Measurements from ENCODE around the gene ATG4D. TPM values are rescaled to one million over a fixed set of nuclear protein-coding genes. Genes with fewer than 3 reads are reported as not detected.
"Not testable (repeated sequence)": the region's sequence is repeated elsewhere in the genome, so short reads cannot be mapped to it uniquely, and the experiment has no call there.

ATG4D gene
- total and polyA plus RNA-seq, 2 experiments from 2014 or later = 6.2 to 18.0 TPM

DNA sequence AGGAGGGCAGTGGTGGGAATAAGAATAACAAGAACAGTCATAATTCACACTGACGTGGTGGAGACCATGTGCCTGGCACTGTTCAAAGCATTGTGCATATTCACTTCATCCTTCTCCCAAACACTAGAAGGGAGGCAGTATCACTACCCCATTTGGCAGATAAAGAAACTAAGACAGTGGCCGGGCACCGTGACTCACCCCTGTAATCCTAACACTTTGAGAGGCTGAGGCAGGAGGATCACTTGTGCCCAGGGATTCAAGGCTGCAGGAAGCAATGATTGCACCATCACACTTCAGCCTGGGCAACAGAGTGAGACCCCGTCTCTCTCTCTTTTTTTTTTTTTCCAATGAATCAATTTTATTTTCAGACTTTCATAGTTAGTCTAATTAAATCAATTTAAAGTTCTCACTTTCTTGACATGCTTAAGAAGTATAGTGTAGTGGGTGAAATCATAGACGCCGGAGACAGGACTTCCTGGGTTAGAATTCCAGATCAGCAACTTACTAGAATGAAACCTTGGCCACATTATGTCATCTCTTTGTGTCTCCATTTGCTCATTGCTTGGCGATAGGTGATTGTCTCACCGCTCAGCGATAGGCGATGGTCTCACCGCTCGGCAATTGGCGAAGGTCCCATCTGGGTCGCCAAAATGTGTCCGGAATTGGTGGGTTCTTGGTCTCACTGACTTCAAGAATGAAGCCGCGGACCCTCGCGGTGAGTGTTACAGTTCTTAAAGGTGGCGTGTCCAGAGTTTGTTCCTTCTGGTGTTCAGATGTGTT, 5.3 kb upstream of the ATG4D start:
- Histone ChIP-seq H3K79me2 (ENCODE audit: insufficient read depth) (no peaks in the 10 kb centered on the region), H3K36me3 (ENCODE audit: low read depth) (no peaks in the 10 kb centered on the region), H3F3A (ENCODE audit: insufficient read depth) (0 out of 2 replicates have a peak, but pooled peaks cover 5% of the 10 kb centered on the region), H3K27me3 (replicated peaks; ENCODE audit: insufficient read depth) (peaks cover 13% of the 10 kb centered on the region; the same call in 1 of the 2 replicates), H3K27ac (no peak overlapping the region), H3K9me3 (ENCODE audit: low read depth) (no peaks in the 10 kb centered on the region), H3K4me1 (ENCODE audit: insufficient read depth) (peaks cover 1% of the 10 kb centered on the region; the same call in 1 of the 2 replicates), H3K9me2 (ENCODE audit: insufficient read depth) (no peaks in the 10 kb centered on the region), H4K20me1 (ENCODE audit: insufficient read depth) (no peaks in the 10 kb centered on the region), H3K4me2 (ENCODE audit: unreplicated experiment) (no peak overlapping the region), H2AFZ (no peak overlapping the region), H3K9ac (no peak overlapping the region), H3K4me3 (no peak overlapping the region)
- no peak for DNase-seq
- WGBS, 2 experiments (ENCODE audit: low coverage in 1 of 2, low lambda C conversion rate in 2 of 2, missing lambda C conversion rate in 2 of 2) = 69 to 77% methylated on average over 20 of the region's 20 CpGs
- TF ChIP-seq EZH2 (IDR thresholded peaks at IDR 0.05; ENCODE audit: insufficient read depth, poor library complexity, severe bottlenecking) = no peak
- in situ Hi-C loops (cut with MboI) = no loop called here

DNA sequence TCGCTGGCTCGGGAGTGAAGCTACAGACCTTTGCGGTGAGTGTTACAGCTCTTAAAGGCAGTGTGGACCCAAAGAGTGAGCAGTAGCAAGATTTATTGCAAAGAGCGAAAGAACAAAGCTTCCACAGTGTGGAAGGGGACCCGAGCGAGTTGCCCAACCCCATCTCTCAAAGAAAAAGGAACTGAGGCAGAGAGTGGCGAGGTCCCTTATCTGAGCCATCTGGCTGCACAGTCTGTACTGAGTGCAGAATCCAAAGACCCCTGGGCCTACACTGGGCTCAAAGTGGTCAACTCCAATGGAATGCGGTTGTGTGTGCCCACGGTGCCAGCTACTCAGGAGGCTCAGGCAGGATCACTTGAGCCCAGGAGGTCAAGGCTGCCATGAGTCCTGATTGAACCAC, 4.7 kb upstream of the ATG4D start:
- H3K79me2 ChIP-seq (ENCODE audit: insufficient read depth); H3F3A ChIP-seq (ENCODE audit: insufficient read depth); H3K9me2 ChIP-seq (ENCODE audit: insufficient read depth); H3K36me3 ChIP-seq (ENCODE audit: low read depth); DNase-seq; H3K9ac ChIP-seq; H3K4me1 ChIP-seq (ENCODE audit: insufficient read depth); H4K20me1 ChIP-seq (ENCODE audit: insufficient read depth); H3K9me3 ChIP-seq (ENCODE audit: low read depth); H3K27ac ChIP-seq; H3K4me2 ChIP-seq (ENCODE audit: unreplicated experiment); in situ Hi-C loops (cut with MboI); H2AFZ ChIP-seq; H3K4me3 ChIP-seq: not testable (repeated sequence)
- 70% methylated on average over 9 of the region's 9 CpGs for WGBS, 2 experiments (ENCODE audit: low coverage in 1 of 2, low lambda C conversion rate in 2 of 2, missing lambda C conversion rate in 2 of 2)
- H3K27me3 ChIP-seq (replicated peaks; ENCODE audit: insufficient read depth) = peaks cover 13% of the 10 kb centered on the region; the same call in 1 of the 2 replicates

DNA sequence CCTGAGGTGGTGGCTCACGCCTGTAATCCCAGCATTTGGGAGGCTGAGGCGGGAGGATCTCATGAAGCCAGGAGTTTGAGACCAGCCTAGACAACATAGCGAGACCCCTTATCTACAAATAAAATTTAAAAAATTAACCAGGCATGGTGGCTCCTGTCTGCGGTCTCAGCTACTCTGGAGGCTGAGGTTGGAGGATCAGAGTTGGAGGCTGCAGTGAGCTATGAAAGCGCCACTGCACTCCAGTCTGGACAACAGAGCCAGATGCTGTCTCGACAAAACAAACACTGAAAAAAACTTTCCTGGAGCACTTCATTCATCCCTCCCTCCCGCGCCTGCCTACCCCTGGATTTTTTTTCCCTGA, 665 bp upstream of the ATG4D start:
- H4K20me1 ChIP-seq (ENCODE audit: insufficient read depth) = no peaks in the 10 kb centered on the region
- H3K9ac ChIP-seq = no peak overlapping the region
- DNase-seq = no peak
- peak overlapping the region; percentile 85; the same call in 1 of the 2 replicates for H3K4me3 ChIP-seq
- H3K36me3 ChIP-seq (ENCODE audit: low read depth) = no peaks in the 10 kb centered on the region
- H3K9me2 ChIP-seq (ENCODE audit: insufficient read depth) = no peaks in the 10 kb centered on the region
- no peak overlapping the region for H3K27ac ChIP-seq
- no peak overlapping the region for H3K4me2 ChIP-seq (ENCODE audit: unreplicated experiment)
- peaks cover 6% of the 10 kb centered on the region; the same call in 1 of the 2 replicates for H3K4me1 ChIP-seq (ENCODE audit: insufficient read depth)
- H3F3A ChIP-seq (ENCODE audit: insufficient read depth) = no peaks in the 10 kb centered on the region
- in situ Hi-C loops (cut with MboI) = no loop called here
- no peaks in the 10 kb centered on the region for H3K9me3 ChIP-seq (ENCODE audit: low read depth)
- H3K79me2 ChIP-seq (ENCODE audit: insufficient read depth) = peaks cover 21% of the 10 kb centered on the region
- H2AFZ ChIP-seq = no peak overlapping the region
- WGBS, 2 experiments (ENCODE audit: low coverage in 1 of 2, low lambda C conversion rate in 2 of 2, missing lambda C conversion rate in 2 of 2) = 49 to 52% methylated on average over 8 of the region's 8 CpGs
- no peaks in the 10 kb centered on the region; the same call in 1 of the 2 replicates for H3K27me3 ChIP-seq (replicated peaks; ENCODE audit: insufficient read depth)
- no peak for TF ChIP-seq EZH2 (IDR thresholded peaks at IDR 0.05; ENCODE audit: insufficient read depth, poor library complexity, severe bottlenecking)
- no peak for TF ChIP-seq EZH2phosphoT487 (IDR thresholded peaks at IDR 0.05; ENCODE audit: insufficient read depth, low read depth)

DNA sequence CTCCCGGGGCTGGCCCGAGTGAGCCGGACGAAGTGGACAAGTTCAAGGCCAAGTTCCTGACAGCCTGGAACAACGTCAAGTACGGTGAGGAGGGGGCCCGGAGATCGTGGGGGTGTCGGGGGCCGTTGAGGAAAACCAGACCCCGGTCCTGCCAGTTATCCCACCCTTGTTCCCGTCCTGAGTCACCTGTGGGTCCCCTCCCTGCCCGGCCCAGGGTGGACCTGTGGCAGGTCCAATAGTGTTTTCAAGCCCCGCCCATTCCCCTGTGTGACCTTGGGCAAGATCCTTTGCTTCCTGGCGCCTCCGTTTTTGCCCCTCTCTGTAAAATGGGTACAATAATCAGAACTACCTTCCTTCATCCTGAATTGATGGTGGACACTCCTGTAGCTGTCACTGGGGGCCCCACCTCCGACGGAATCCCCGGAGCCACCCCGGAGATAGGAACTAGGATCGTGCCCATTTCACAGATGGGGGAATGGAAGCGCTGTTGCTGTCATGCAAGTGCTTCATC, 593 bp downstream of the ATG4D start:
- TF ChIP-seq EZH2phosphoT487 (IDR thresholded peaks at IDR 0.05; ENCODE audit: insufficient read depth, low read depth) (no peak), EZH2 (IDR thresholded peaks at IDR 0.05; ENCODE audit: insufficient read depth, poor library complexity, severe bottlenecking) (no peak)
- Histone ChIP-seq H4K20me1 (ENCODE audit: insufficient read depth) (no peaks in the 10 kb centered on the region), H3K9me3 (ENCODE audit: low read depth) (no peaks in the 10 kb centered on the region), H3K9me2 (ENCODE audit: insufficient read depth) (no peaks in the 10 kb centered on the region), H3K4me3 (peak overlapping the region; percentile 85), H3K79me2 (ENCODE audit: insufficient read depth) (peaks cover 21% of the 10 kb centered on the region), H3K4me2 (ENCODE audit: unreplicated experiment) (peak overlapping the region; percentile 71), H3K36me3 (ENCODE audit: low read depth) (no peaks in the 10 kb centered on the region), H3K27me3 (replicated peaks; ENCODE audit: insufficient read depth) (no peaks in the 10 kb centered on the region), H2AFZ (peak overlapping the region; percentile 78), H3K27ac (no peak overlapping the region), H3K4me1 (ENCODE audit: insufficient read depth) (peaks cover 6% of the 10 kb centered on the region; the same call in 1 of the 2 replicates), H3K9ac (peak overlapping the region; percentile 86), H3F3A (ENCODE audit: insufficient read depth) (no peaks in the 10 kb centered on the region)
- WGBS, 2 experiments (ENCODE audit: low coverage in 1 of 2, low lambda C conversion rate in 2 of 2, missing lambda C conversion rate in 2 of 2) = 10 to 11% methylated on average over 15 to 20 of the region's 22 CpGs
- in situ Hi-C loops (cut with MboI) = no loop called here
- peak; percentile 58 for DNase-seq

All from GM23248 (cell line).